A673 (cell line): ENCODE measurements around the gene SEMA6A. TPM values are rescaled to one million over a fixed set of nuclear protein-coding genes. Genes with fewer than 3 reads are reported as not detected.

Source experiments
- BruUV-seq: library from RNA; stranded (reverse); fragments of 400-500 nt; replicated peaks from 2 replicates; lab custom pipeline; 2021; lab: Mats Ljungman, UMichigan
- CTCF ChIA-PET: fragments of 300-600 bp; sonication (Branson Sonifier 250); formaldehyde crosslinking; loops from one replicate; lab custom pipeline; 2022; ENCODE audit warnings: antibody characterized with exemption; lab: Charles Lee
- POLR2A ChIA-PET: fragments of 300-600 bp; sonication (Branson Sonifier 250); formaldehyde crosslinking; loops from one replicate; lab custom pipeline; 2022; ENCODE audit warnings: antibody characterized with exemption; ENCODE audit not compliant: low non-redundant PET; lab: Charles Lee
- DNase-seq: peaks from one replicate; pipeline ENCODE4 v3.0.0-alpha.2; 2015; ENCODE audit warnings: low spot score
- H3K27ac ChIP-seq: fragments of 200-600 bp; sonication (generic); 2 replicates; pipeline ENCODE4 v1.5.1; 2016; ENCODE audit warnings: mixed run types, low read depth, mild to moderate bottlenecking, mixed read lengths, antibody characterized with exemption, low read length; ENCODE audit not compliant: poor library complexity, severe bottlenecking
- H3K27me3 ChIP-seq: fragments of 200-600 bp; sonication (generic); replicated peaks from 2 replicates; pipeline ENCODE4 v1.6.1; 2017; ENCODE audit warnings: mixed run types, low read depth, mild to moderate bottlenecking, mixed read lengths, antibody characterized with exemption, low read length; ENCODE audit not compliant: insufficient read depth, poor library complexity
- H3K36me3 ChIP-seq: fragments of 200-600 bp; sonication (generic); 2 replicates; pipeline ENCODE4 v1.6.1; 2016; ENCODE audit warnings: mixed run types, mild to moderate bottlenecking, mixed read lengths, antibody characterized with exemption, low read length; ENCODE audit not compliant: insufficient read depth, poor library complexity, severe bottlenecking
- H3K4me1 ChIP-seq: fragments of 200-600 bp; sonication (generic); 2 replicates; pipeline ENCODE4 v1.6.1; 2017; ENCODE audit warnings: mixed run types, mild to moderate bottlenecking, mixed read lengths, antibody characterized with exemption, low read length; ENCODE audit not compliant: insufficient read depth, poor library complexity, severe bottlenecking
- H3K4me3 ChIP-seq: fragments of 200-600 bp; sonication (generic); 2 replicates; pipeline ENCODE4 v1.5.1; 2016; ENCODE audit warnings: low read depth, mixed run types, mild to moderate bottlenecking, mixed read lengths, low read length; ENCODE audit not compliant: poor library complexity, severe bottlenecking
- H3K9me3 ChIP-seq: fragments of 200-600 bp; sonication (generic); 2 replicates; pipeline ENCODE4 v1.6.1; 2016; ENCODE audit warnings: mixed run types, low read depth, mild to moderate bottlenecking, mixed read lengths, antibody characterized with exemption, low read length; ENCODE audit not compliant: poor library complexity, severe bottlenecking
- CTCF ChIP-seq: fragments of 300-800, 200-600 bp; sonication (generic); conservative IDR thresholded peaks from 2 replicates; pipeline ENCODE4 v1.5.1; 2017; ENCODE audit warnings: low read depth, mild to moderate bottlenecking, antibody characterized with exemption, low read length, moderate library complexity, mixed read lengths
- EZH2 ChIP-seq: fragments of 200-600 bp; sonication (generic); IDR thresholded peaks from 2 replicates; pipeline ENCODE4 v1.6.1; 2017; ENCODE audit warnings: borderline replicate concordance, low read depth, mild to moderate bottlenecking, mixed read lengths, antibody characterized with exemption, low read length; ENCODE audit not compliant: poor library complexity, severe bottlenecking
- intact Hi-C: fragments of 100-400 bp; cut with micrococcal nuclease; formaldehyde crosslinking; loops from one replicate; pipeline ENCODE4 v1.10.0; 2022; ENCODE audit not compliant: unreplicated experiment
- total RNA-seq: library from RNA; stranded (reverse); gene quantifications from 2 replicates; pipeline ENCODE4 v1.2.3, GENCODE V29; 2021

SEMA6A gene
- total RNA-seq, 1 experiment from 2014 or later, result 10.6 TPM

- Histone ChIP-seq H3K27ac (no peak overlapping the region), H3K4me3 (no peak overlapping the region), H3K9me3 (no peaks in the 10 kb centered on the region), H3K36me3 (no peaks in the 10 kb centered on the region), H3K27me3 (no peaks in the 10 kb centered on the region), H3K4me1 (no peaks in the 10 kb centered on the region)
- DNase-seq, result no peak
- no TSS peak for BruUV-seq
- TF ChIP-seq EZH2, result no peak
- TF ChIP-seq CTCF, result no peak
- POLR2A ChIA-PET, result no interaction called here
- intact Hi-C loops, result no loop called here
- CTCF ChIA-PET, result no interaction called here
Observed at GRCh38 chr5:116507941-116508655, 66.5 kb downstream of the SEMA6A start.

GRCh38 chr5:116507051-116507537 lies 67.5 kb downstream of the SEMA6A start:
- Histone ChIP-seq H3K9me3 (no peaks in the 10 kb centered on the region), H3K27me3 (no peaks in the 10 kb centered on the region), H3K27ac (no peak overlapping the region), H3K4me3 (no peak overlapping the region), H3K4me1 (no peaks in the 10 kb centered on the region), H3K36me3 (no peaks in the 10 kb centered on the region)
- intact Hi-C loops, result no loop called here
- BruUV-seq, result no TSS peak
- TF ChIP-seq CTCF (no peak), EZH2 (no peak)
- ChIA-PET POLR2A (no interaction called here), CTCF (no interaction called here)
- DNase-seq, result no peak

- no peak for DNase-seq
- POLR2A ChIA-PET, result no interaction called here
- BruUV-seq, result no TSS peak
- H3K36me3 ChIP-seq, result no peaks in the 10 kb centered on the region
- no peaks in the 10 kb centered on the region for H3K4me1 ChIP-seq
- no peaks in the 10 kb centered on the region for H3K27me3 ChIP-seq
- no peak overlapping the region for H3K4me3 ChIP-seq
- intact Hi-C loops, result no loop called here
- CTCF ChIA-PET, result no interaction called here
- no peak for TF ChIP-seq CTCF
- TF ChIP-seq EZH2, result no peak
- no peak overlapping the region for H3K27ac ChIP-seq
- H3K9me3 ChIP-seq, result no peaks in the 10 kb centered on the region
Observed at GRCh38 chr5:116506488-116506887, 68.1 kb downstream of the SEMA6A start.
